Calu3 (cell line): Measurements from ENCODE around the gene BCAS3. TPM values are rescaled to one million over a fixed set of nuclear protein-coding genes. Genes with fewer than 3 reads are reported as not detected.

Experiments used
- BruUV-seq: library from RNA; stranded (reverse); fragments of 400-500 nt; replicated peaks from 2 replicates; lab custom pipeline; 2021; lab: Mats Ljungman, UMichigan
- CTCF ChIA-PET: fragments of 300-600 bp; sonication (Branson Sonifier 250); formaldehyde crosslinking; loops from one replicate; lab custom pipeline; 2022; ENCODE audit warnings: antibody characterized with exemption; lab: Charles Lee
- DNase-seq: peaks from one replicate; pipeline ENCODE4 v3.0.0; 2022
- H3K27ac Mint-ChIP-seq: one replicate; pipeline ENCODE4 v1.8.0; 2022; ENCODE audit warnings: mixed read lengths; ENCODE audit not compliant: unreplicated experiment
- H3K27me3 Mint-ChIP-seq: one replicate; pipeline ENCODE4 v1.8.0; 2022; ENCODE audit warnings: mixed read lengths; ENCODE audit not compliant: unreplicated experiment
- H3K36me3 Mint-ChIP-seq: one replicate; pipeline ENCODE4 v1.8.0; 2022; ENCODE audit warnings: mild to moderate bottlenecking, moderate library complexity, mixed read lengths; ENCODE audit not compliant: insufficient read depth, unreplicated experiment
- H3K4me1 Mint-ChIP-seq: one replicate; pipeline ENCODE4 v1.8.0; 2022; ENCODE audit warnings: mild to moderate bottlenecking, low read depth, mixed read lengths; ENCODE audit not compliant: unreplicated experiment
- H3K4me3 Mint-ChIP-seq: one replicate; pipeline ENCODE4 v1.8.0; 2022; ENCODE audit warnings: mild to moderate bottlenecking, low read depth, moderate library complexity, mixed read lengths; ENCODE audit not compliant: unreplicated experiment
- H3K9me3 Mint-ChIP-seq: one replicate; pipeline ENCODE4 v1.8.0; 2022; ENCODE audit warnings: low read depth, mixed read lengths; ENCODE audit not compliant: unreplicated experiment
- CTCF ChIP-seq: fragments of 200-600 bp; IDR thresholded peaks from one replicate; pipeline ENCODE4 v1.8.0; 2022; ENCODE audit warnings: antibody characterized with exemption; ENCODE audit not compliant: unreplicated experiment
- intact Hi-C: fragments of 100-400 bp; cut with micrococcal nuclease; formaldehyde crosslinking; loops from one replicate; pipeline ENCODE4 v1.10.0; 2022; ENCODE audit not compliant: unreplicated experiment
- total RNA-seq: library from RNA; stranded (reverse); gene quantifications from 2 replicates; pipeline ENCODE4 v1.2.3, GENCODE V29; 2022

BCAS3 gene
- total RNA-seq, 1 experiment from 2014 or later: 10.9 TPM

GRCh38 chr17:61253937-61254574 lies 576.4 kb downstream of the BCAS3 start:
- BruUV-seq: no TSS peak
- CTCF ChIA-PET: no interaction called here
- no peaks in the 10 kb centered on the region for H3K36me3 Mint-ChIP-seq
- intact Hi-C loops: no loop called here
- no peaks in the 10 kb centered on the region for H3K4me1 Mint-ChIP-seq
- no peak for DNase-seq
- no peak overlapping the region for H3K27ac Mint-ChIP-seq
- H3K27me3 Mint-ChIP-seq: peaks cover 14% of the 10 kb centered on the region
- no peaks in the 10 kb centered on the region for H3K9me3 Mint-ChIP-seq
- no peak overlapping the region for H3K4me3 Mint-ChIP-seq
- no peak for TF ChIP-seq CTCF

GRCh38 chr17:61254904-61255303 lies 577.3 kb downstream of the BCAS3 start:
- Mint-ChIP-seq H3K27ac (no peak overlapping the region), H3K4me3 (no peak overlapping the region), H3K4me1 (no peaks in the 10 kb centered on the region), H3K36me3 (no peaks in the 10 kb centered on the region), H3K27me3 (peaks cover 14% of the 10 kb centered on the region), H3K9me3 (no peaks in the 10 kb centered on the region)
- TF ChIP-seq CTCF: no peak
- CTCF ChIA-PET: no interaction called here
- DNase-seq: no peak
- BruUV-seq: no TSS peak
- intact Hi-C loops: no loop called here

GRCh38 chr17:61255647-61256046 lies 578.0 kb downstream of the BCAS3 start:
- Mint-ChIP-seq H3K27ac (no peak overlapping the region), H3K4me3 (no peak overlapping the region), H3K36me3 (no peaks in the 10 kb centered on the region), H3K9me3 (no peaks in the 10 kb centered on the region), H3K4me1 (no peaks in the 10 kb centered on the region), H3K27me3 (peaks cover 14% of the 10 kb centered on the region)
- no peak for DNase-seq
- CTCF ChIA-PET: no interaction called here
- no TSS peak for BruUV-seq
- no peak for TF ChIP-seq CTCF
- intact Hi-C loops: no loop called here

GRCh38 chr17:61259360-61259759 lies 581.7 kb downstream of the BCAS3 start:
- no peak for TF ChIP-seq CTCF
- BruUV-seq: no TSS peak
- CTCF ChIA-PET: no interaction called here
- Mint-ChIP-seq H3K4me3 (no peak overlapping the region), H3K27ac (no peak overlapping the region), H3K36me3 (no peaks in the 10 kb centered on the region), H3K27me3 (peaks cover 14% of the 10 kb centered on the region), H3K9me3 (no peaks in the 10 kb centered on the region), H3K4me1 (no peaks in the 10 kb centered on the region)
- intact Hi-C loops: no loop called here
- no peak for DNase-seq
